NCI-H2029 (cell line): ENCODE results near the gene UFD1.

Experiments
- DNase-seq: peaks from one replicate; lab custom pipeline; 2025; lab: John Stamatoyannopoulos, UW

UFD1 gene

GRCh38 chr22:19467912-19468311, 11.1 kb downstream of the UFD1 start:
- DNase-seq = no peak

GRCh38 chr22:19466848-19467752, 11.9 kb downstream of the UFD1 start:
- DNase-seq = peak; percentile 28

- no peak for DNase-seq
Observed at GRCh38 chr22:19466126-19466716, 12.8 kb downstream of the UFD1 start.

GRCh38 chr22:19464975-19465374, 14.0 kb downstream of the UFD1 start:
- no peak for DNase-seq

GRCh38 chr22:19464546-19464945, 14.4 kb downstream of the UFD1 start:
- DNase-seq = no peak

GRCh38 chr22:19463491-19464469, 15.2 kb downstream of the UFD1 start:
- no peak for DNase-seq

- no peak for DNase-seq
Observed at GRCh38 chr22:19463008-19463407, 16.0 kb downstream of the UFD1 start.

GRCh38 chr22:19461506-19461905, 17.5 kb downstream of the UFD1 start:
- DNase-seq = no peak

- no peak for DNase-seq
Observed at GRCh38 chr22:19460036-19460435, 19.0 kb downstream of the UFD1 start.

GRCh38 chr22:19457828-19458428, 21.1 kb downstream of the UFD1 start:
- no peak for DNase-seq

- no peak for DNase-seq
Observed at GRCh38 chr22:19456541-19456940, 22.5 kb downstream of the UFD1 start.

- DNase-seq = no peak
Observed at GRCh38 chr22:19455585-19456370, 23.2 kb downstream of the UFD1 start.

- no peak for DNase-seq
Observed at GRCh38 chr22:19455033-19455432, 24.0 kb downstream of the UFD1 start.

- DNase-seq = no peak
Observed at GRCh38 chr22:19454156-19454555, 24.8 kb downstream of the UFD1 start.

GRCh38 chr22:19453718-19454117, 25.3 kb downstream of the UFD1 start:
- no peak for DNase-seq

GRCh38 chr22:19451570-19451969, 27.4 kb downstream of the UFD1 start:
- DNase-seq = no peak

GRCh38 chr22:19450363-19451175, 28.4 kb downstream of the UFD1 start:
- no peak for DNase-seq

- no peak for DNase-seq
Observed at GRCh38 chr22:19449422-19449767, 29.6 kb downstream of the UFD1 start.

- DNase-seq = no peak
Observed at GRCh38 chr22:19448739-19449421, 30.1 kb downstream of the UFD1 start.
